ENCODE data around the gene CHN1.

Gene CHN1

DNA sequence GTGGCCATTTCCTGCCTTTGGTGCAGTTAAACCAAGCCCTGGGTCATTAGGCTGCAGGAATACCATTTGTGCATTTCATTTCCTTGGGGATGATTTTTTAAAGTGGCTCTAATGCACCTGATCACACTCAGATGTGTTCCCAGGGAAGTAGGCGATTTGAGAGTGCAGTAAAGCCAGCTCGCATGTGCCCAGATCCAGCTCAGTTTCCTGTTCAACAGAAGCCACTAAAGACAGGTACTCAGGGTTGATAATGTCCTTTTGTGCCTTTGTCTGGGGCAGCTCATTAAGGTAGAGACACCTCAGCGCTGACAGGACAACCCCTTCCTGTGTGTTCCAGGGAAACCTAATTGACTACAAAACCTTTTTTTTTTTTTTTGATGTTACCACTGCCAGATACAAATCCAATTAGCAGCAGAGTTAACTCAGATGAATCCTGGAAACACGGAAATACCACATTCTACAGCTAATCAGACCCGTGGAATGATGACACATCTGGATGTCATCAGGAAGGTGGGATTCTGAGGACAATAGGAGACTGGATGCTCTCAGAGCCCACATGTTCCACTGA is 225.7 kb downstream of the CHN1 start:
- H3K4me3 ChIP-seq, result no peak overlapping the region
- peak overlapping the region in 19 of 21 experiments; percentile 26 to 85 (median 59) for H3K27ac ChIP-seq

DNA sequence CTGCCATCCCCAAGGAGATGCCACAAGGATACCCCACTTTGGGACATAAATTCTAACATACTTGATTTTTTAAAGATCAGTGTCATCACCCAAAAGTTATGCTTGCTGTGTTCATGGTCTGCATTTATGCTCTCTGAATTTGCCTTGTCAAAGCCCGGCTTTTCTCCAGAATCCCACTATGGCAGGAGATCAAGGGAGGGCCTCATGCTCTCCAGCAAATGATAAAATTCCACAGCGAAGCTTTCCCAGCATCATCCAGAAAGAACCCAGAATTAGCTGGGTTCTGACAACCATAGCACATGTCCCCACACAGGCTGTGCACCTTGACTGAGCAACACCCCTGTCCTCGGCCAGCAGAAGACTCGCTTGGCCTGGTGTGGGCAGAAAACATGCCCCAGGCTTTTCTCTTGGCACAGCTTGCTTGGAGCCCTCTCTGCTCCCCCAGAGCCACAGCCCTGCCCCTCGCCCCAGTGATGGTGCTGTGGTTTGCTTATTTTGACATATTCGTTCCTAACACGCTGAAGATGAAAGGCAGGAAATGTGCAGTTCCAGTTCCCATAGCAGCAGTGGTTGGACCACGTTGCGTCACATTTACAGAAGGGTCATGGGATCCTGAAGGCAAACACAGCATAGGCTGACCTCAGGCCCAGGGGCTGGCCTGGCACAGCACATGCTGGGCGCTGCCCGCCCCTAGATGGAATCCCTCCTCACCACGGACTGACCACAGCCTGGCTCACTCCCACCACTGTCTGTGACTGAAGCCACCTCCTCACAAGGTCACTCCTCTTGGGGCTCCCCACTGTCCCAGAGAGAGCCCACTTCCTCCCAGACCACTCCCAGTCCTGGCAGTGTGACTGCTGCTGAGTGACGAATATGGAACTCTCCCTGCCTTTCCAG is 226.8 kb downstream of the CHN1 start:
- H3K27ac ChIP-seq, result peak overlapping the region in 20 of 21 experiments; percentile 6 to 85 (median 64)

DNA sequence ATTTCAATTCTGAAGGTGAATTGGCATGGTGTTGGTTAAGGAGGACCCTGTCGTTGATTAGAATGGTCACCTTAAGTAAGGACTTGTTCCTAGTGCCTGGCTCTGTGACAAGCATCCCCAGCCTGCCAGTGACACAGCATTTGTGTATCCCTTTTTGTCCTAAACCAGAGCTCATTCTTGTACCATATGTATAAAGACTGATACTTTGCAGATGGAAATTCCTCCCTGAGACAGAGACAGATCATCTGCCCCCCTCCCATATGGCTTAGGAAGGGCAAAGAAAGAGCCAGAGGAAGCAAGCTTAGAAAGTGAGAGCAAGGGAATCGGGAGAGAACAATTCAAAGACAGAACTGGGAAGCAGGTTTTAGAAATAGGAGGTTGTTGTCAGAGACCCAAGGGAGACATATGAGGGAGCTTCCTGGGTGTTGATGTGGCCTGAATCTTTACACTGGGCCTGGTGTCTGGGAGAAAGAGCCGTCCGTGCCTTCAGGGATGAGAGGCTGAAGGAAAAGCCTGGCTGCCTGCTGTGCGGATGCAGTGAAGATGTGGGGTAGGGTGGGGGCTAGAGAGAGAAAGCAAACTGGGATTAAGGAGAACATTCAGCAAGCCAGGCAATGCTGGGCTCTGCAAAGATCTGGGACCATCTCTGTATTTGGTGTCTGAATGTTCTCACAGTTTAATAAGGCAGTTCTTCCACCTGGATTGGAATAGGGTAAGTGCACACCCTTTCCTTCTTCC is 227.7 kb downstream of the CHN1 start:
- no peak overlapping the region for H3K4me3 ChIP-seq
- H3K27ac ChIP-seq, result peak overlapping the region in 19 of 21 experiments; percentile 6 to 85 (median 65)

More for the DNA sequence above, 226.8 kb downstream of the CHN1 start:
- no peak overlapping the region for H3K4me3 ChIP-seq

GRCh38 chr2:174776675-174777074 is 228.5 kb downstream of the CHN1 start:
- H3K4me3 ChIP-seq, result no peak overlapping the region
- H3K27ac ChIP-seq, result peak overlapping the region in 9 of 21 experiments; percentile 27 to 85 (median 61)

DNA sequence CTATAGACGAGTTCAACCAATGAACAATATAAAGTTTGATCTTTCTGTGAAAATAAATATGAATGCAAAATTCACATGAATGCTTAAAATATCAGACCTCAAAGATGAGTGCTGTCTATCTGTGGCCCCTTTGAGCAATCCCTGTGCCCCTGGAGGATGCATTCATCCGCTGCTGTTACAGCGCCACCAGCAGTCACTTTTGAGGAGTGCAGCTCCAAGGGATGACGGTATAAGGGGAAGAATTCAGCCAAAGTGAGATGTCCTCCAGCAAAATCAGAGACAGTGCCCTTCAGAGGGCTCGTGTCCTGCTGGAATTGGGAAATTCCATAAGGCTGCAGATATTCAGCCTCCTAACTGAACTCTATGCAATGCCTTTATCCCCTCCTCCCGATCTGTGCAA is 229.0 kb downstream of the CHN1 start:
- H3K4me3 ChIP-seq, result no peak overlapping the region
- peak overlapping the region in 6 of 21 experiments; percentile 30 to 85 (median 60) for H3K27ac ChIP-seq

- H3K27ac ChIP-seq, result no peak overlapping the region
- H3K4me3 ChIP-seq, result no peak overlapping the region
Measured at GRCh38 chr2:174775571-174775980, 229.6 kb downstream of the CHN1 start.

GRCh38 chr2:174774886-174775285 is 230.3 kb downstream of the CHN1 start:
- no peak overlapping the region for H3K4me3 ChIP-seq
- H3K27ac ChIP-seq, result no peak overlapping the region

- Histone ChIP-seq H3K4me3 (no peak overlapping the region), H3K27ac (peak overlapping the region in 2 of 21 experiments; percentile 50 to 69)
Measured at GRCh38 chr2:174773215-174773614, 232.0 kb downstream of the CHN1 start.

DNA sequence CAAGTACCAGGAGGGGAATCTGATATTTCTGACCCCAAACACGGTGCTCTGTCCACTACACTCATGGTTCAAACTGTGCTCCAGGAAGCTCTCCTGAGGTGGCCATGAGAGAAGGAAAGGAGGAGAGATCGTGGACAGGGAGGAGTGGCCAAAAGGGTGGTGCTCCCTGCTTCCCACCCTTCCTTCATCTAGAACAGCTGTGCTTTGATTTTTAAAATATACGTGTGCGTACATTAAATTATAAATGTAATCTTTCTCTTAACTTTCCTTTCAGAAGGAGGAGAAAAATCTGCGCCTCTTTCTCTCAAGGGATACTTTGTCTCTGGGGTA is 232.7 kb downstream of the CHN1 start:
- Histone ChIP-seq H3K4me3 (no peak overlapping the region), H3K27ac (peak overlapping the region in 13 of 21 experiments; percentile 7 to 74 (median 49))

DNA sequence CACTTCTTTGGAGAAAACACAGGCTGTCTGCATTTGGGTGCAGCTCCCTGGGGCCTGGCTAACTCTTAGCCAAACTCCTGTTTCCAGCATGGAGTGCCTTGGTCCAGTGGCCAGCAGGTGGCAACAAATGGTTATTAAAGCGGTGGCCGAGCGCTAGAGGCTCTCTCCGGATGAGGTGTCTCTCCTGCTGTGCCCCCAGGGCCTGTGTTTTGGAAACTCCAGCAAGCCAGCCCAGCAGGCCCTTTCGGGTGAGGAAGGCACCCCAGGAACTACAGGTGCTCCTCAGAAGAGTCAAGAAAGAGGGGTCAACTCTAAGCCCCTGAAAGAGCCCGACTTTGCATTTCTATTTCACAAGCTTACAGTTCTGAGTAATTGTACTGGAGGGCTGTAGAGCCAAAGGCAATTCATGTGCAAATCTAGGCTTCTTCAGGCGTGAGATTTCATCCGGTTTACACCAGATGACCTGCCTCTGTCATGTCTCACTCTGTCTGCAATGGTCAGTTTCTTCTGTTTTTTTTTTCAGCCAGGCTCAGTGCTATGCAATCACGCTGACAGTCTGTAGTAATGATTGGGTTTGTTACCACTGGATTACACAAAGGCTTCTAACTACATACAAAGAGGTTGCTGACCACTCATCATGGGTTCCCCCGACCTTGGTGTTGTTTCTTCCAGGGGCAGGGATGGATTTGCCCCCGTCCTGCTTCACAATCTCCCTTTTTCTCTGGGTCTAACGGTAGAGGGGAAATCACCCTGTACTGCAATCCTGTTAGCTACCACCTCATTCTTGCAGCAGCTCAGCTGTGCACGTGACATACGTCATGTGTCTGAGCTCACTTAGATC is 233.3 kb downstream of the CHN1 start:
- Histone ChIP-seq H3K27ac (peak overlapping the region in 14 of 21 experiments; percentile 7 to 74 (median 40)), H3K4me3 (no peak overlapping the region)

DNA sequence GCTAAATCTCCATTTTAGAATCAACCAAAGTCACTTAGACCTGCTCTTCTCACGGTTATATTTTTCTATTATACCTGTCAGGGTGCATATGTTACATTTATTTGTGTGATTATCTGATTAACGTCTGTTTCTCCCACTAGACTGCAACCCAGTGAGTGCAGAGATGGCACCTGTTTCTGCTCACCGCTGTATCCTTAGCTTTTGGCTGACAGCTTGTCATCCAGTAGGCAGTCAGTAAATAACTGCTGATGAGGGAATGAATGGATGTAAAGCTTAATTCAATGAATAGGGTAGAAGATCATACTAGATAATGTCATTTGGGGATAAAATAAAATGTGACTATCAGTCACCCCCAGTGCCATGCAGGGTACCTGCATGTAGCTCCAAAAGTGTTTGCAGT is 234.0 kb downstream of the CHN1 start:
- H3K27ac ChIP-seq, result peak overlapping the region in 3 of 21 experiments; percentile 59 to 74 (median 69)
- H3K4me3 ChIP-seq, result no peak overlapping the region

- Histone ChIP-seq H3K27ac (no peak overlapping the region), H3K4me3 (no peak overlapping the region)
Measured at GRCh38 chr2:174768557-174768956, 236.6 kb downstream of the CHN1 start.

- Histone ChIP-seq H3K27ac (peak overlapping the region in 3 of 21 experiments; percentile 10 to 40 (median 27)), H3K4me3 (no peak overlapping the region)
Measured at GRCh38 chr2:174766271-174766670, 238.9 kb downstream of the CHN1 start.

GRCh38 chr2:174765576-174765975 is 239.6 kb downstream of the CHN1 start:
- Histone ChIP-seq H3K27ac (peak overlapping the region in 6 of 21 experiments; percentile 8 to 58 (median 33)), H3K4me3 (no peak overlapping the region)

DNA sequence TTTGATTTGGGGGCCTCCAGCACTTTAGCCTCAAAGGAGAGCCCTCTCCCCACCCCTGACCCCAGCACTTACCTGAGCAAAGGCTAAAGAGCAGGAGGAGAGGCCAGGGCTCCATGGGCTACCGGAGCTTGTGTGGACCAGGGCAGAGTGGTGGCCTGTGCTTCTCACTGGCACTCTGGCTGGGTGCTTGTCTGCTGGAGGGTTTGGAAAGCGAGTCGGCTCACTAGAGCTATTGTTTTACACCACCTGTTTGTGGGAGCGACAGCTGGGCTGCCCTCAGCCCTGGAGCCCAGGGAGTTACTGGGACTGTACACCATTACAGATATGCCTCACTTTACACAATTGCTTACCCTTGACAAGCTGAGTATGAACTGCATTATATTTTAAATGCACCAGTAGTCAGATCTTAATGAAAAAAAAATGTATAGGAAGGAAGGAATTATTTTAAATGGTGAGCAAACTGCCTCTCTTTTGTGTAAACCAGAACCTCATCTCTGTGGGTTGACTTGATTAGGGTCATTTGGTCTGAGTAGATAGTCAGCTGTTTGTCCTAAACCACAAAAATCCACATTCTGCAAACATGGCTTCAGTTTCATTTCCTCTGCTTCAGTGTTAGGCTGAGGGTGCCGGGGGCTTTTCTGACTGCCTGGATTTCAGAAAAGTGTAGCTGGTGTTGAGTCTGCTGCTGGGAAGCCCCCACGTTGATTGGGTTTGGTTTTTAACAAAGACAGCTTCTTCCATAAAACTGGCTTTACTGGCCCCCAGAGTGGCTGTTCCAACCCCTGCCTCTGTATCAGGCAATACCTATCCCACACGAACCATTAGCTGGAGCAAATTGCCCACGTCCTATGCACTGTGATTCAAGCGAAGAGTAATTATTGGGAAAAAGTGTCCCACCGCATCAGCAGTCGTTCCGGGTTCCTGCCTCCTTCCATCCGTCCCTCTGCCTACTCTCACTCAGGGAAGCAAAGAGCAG is 240.6 kb downstream of the CHN1 start, which contains the start of gene CHRNA1:
Gene CHRNA1 (minus strand): TSS at position 193 of the 976 bp plus-strand sequence. CDS start 78 bp downstream, at position 115.
- peak within 1 kb of the TSS in 7 of 21 experiments; percentile 6 to 58 (median 40) for H3K27ac ChIP-seq
- no peak within 1 kb of the TSS for H3K4me3 ChIP-seq

DNA sequence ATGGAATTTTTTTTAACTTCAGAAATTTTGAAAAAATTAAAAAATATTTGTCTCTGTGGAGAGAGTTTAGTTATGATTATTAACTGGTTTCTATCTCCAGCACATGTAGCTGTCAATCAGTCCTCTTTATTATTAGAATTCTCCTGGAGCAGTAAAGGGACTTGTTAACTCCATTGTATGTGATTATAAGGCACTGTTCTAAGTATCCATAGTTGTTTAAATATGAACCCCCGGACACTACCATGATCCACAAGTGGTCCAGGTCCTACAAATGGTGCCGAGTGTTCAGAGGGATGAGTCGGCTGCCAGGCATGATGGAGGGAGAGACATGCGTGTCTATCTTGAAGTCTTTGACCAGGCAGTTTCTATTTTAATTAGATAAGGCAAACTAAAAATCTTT is 241.4 kb downstream of the CHN1 start:
- H3K4me3 ChIP-seq, result no peak overlapping the region
- peak overlapping the region in 2 of 21 experiments; percentile 8 to 58 for H3K27ac ChIP-seq

- Histone ChIP-seq H3K4me3 (no peak overlapping the region), H3K27ac (peak overlapping the region in 1 of 21 experiments; percentile 17)
Measured at GRCh38 chr2:174762464-174762863, 242.7 kb downstream of the CHN1 start.

GRCh38 chr2:174761837-174762236 is 243.3 kb downstream of the CHN1 start:
- H3K4me3 ChIP-seq, result no peak overlapping the region
- no peak overlapping the region for H3K27ac ChIP-seq
